WTC11 (cell line): ENCODE data around the gene WIPF3.

Experiments
- IRF2 ChIP-seq: sonication (generic); formaldehyde crosslinking; IDR thresholded peaks from 2 replicates; pipeline ENCODE4 v1.8.0; 2022; ENCODE audit warnings: low read depth, missing genetic modification reagents, borderline replicate concordance
- PRRX2 ChIP-seq: fragments of 250-450 bp; sonication (Bioruptor Pico); IDR thresholded peaks from 2 replicates; pipeline ENCODE4 v1.8.0; 2021; ENCODE audit warnings: mild to moderate bottlenecking
- TCF7 ChIP-seq: sonication (generic); formaldehyde crosslinking; IDR thresholded peaks from 2 replicates; pipeline ENCODE4 v1.8.0; 2022; ENCODE audit warnings: mild to moderate bottlenecking, low read depth, missing genetic modification reagents, moderate library complexity
- ZNF263 ChIP-seq: sonication (generic); formaldehyde crosslinking; IDR thresholded peaks from 2 replicates; pipeline ENCODE4 v1.8.1; 2022; ENCODE audit warnings: low read depth, mild to moderate bottlenecking, moderate library complexity, missing genetic modification reagents
- ZNF416 ChIP-seq: fragments of 250-450 bp; sonication (Bioruptor Pico); IDR thresholded peaks from 2 replicates; pipeline ENCODE4 v1.9.0; 2021; ENCODE audit warnings: mild to moderate bottlenecking, inconsistent platforms
- TF ChIP-seq, protein P1 (sequence below): fragments of 200-600 bp; IDR thresholded peaks from 2 replicates; pipeline ENCODE4 v1.8.0; 2022; ENCODE audit warnings: antibody characterized with exemption
- TF ChIP-seq, protein P2 (sequence below): sonication (generic); formaldehyde crosslinking; IDR thresholded peaks from 2 replicates; pipeline ENCODE4 v1.8.0; 2022; ENCODE audit warnings: mild to moderate bottlenecking, missing genetic modification reagents
- TF ChIP-seq, protein P3 (sequence below): sonication (generic); formaldehyde crosslinking; IDR thresholded peaks from 2 replicates; pipeline ENCODE4 v1.8.1; 2022; ENCODE audit warnings: low read depth, missing genetic modification reagents, borderline replicate concordance

DNA sequence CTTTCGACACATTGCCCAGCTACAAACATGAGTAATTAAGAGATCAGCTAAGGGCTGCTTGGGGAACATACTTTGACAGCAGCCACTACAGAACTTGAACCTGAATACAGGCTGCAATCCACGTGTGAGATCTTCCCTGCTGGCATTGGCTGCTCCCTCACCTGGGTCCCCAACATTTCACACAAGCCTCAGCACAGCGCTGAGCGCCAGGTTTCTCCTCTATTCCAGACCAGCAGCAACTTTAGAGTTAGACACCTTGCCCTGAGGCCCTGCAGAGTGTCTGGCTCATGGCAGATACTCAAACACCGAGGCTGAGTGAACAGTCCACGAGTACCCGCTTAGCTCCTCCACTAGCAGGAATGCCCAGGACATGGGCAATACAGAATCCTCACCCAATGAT is 1.3 kb upstream of the WIPF3 start:
- TF ChIP-seq ZNF263 (CRISPR knock-in tag) (no peak), ZNF416 (CRISPR knock-in tag) (no peak), PRRX2 (CRISPR knock-in tag) (no peak), TCF7 (CRISPR knock-in tag) (no peak), IRF2 (CRISPR knock-in tag) (no peak)
- TF ChIP-seq, protein P1, sequence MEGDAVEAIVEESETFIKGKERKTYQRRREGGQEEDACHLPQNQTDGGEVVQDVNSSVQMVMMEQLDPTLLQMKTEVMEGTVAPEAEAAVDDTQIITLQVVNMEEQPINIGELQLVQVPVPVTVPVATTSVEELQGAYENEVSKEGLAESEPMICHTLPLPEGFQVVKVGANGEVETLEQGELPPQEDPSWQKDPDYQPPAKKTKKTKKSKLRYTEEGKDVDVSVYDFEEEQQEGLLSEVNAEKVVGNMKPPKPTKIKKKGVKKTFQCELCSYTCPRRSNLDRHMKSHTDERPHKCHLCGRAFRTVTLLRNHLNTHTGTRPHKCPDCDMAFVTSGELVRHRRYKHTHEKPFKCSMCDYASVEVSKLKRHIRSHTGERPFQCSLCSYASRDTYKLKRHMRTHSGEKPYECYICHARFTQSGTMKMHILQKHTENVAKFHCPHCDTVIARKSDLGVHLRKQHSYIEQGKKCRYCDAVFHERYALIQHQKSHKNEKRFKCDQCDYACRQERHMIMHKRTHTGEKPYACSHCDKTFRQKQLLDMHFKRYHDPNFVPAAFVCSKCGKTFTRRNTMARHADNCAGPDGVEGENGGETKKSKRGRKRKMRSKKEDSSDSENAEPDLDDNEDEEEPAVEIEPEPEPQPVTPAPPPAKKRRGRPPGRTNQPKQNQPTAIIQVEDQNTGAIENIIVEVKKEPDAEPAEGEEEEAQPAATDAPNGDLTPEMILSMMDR, result no peak
- TF ChIP-seq, protein P2, sequence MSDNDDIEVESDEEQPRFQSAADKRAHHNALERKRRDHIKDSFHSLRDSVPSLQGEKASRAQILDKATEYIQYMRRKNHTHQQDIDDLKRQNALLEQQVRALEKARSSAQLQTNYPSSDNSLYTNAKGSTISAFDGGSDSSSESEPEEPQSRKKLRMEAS (CRISPR knock-in tag), result no peak
- TF ChIP-seq, protein P3, sequence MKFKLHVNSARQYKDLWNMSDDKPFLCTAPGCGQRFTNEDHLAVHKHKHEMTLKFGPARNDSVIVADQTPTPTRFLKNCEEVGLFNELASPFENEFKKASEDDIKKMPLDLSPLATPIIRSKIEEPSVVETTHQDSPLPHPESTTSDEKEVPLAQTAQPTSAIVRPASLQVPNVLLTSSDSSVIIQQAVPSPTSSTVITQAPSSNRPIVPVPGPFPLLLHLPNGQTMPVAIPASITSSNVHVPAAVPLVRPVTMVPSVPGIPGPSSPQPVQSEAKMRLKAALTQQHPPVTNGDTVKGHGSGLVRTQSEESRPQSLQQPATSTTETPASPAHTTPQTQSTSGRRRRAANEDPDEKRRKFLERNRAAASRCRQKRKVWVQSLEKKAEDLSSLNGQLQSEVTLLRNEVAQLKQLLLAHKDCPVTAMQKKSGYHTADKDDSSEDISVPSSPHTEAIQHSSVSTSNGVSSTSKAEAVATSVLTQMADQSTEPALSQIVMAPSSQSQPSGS (CRISPR knock-in tag), result no peak
